ENCODE measurements around the gene SIN3A. TPM values are rescaled to one million over a fixed set of nuclear protein-coding genes. Genes with fewer than 3 reads are reported as not detected.

The SIN3A gene
- total RNA-seq, 1 donor from 2014 or later: 86.6 TPM

DNA sequence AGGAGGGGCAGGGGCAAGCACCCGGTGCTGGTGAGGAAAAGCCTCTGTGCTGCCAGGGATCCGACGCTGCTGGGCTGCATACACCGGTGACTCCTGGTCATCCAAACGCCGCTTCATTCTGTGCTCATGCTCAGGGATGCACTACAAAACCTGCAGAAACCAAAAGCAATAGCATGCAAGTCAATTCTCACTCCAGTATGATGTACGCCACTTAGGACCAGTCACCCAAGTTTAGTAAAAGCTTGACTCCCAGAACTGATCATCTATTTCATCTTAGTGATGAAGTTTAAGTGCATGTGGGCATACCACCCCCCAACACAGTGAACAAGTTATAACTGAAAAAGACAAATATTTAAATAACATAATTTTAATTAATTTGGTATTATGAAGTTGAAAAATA, 21.2 kb downstream of the SIN3A start:
- peaks cover 10% of the 10 kb centered on the region for H3K36me3 Mint-ChIP-seq
- no peaks in the 10 kb centered on the region for H3K27me3 Mint-ChIP-seq (ENCODE audit: low read depth)
- TF ChIP-seq, protein P1, sequence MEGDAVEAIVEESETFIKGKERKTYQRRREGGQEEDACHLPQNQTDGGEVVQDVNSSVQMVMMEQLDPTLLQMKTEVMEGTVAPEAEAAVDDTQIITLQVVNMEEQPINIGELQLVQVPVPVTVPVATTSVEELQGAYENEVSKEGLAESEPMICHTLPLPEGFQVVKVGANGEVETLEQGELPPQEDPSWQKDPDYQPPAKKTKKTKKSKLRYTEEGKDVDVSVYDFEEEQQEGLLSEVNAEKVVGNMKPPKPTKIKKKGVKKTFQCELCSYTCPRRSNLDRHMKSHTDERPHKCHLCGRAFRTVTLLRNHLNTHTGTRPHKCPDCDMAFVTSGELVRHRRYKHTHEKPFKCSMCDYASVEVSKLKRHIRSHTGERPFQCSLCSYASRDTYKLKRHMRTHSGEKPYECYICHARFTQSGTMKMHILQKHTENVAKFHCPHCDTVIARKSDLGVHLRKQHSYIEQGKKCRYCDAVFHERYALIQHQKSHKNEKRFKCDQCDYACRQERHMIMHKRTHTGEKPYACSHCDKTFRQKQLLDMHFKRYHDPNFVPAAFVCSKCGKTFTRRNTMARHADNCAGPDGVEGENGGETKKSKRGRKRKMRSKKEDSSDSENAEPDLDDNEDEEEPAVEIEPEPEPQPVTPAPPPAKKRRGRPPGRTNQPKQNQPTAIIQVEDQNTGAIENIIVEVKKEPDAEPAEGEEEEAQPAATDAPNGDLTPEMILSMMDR (IDR thresholded peaks at IDR 0.05; ENCODE audit: unreplicated experiment): no peak
- H3K4me1 Mint-ChIP-seq: peaks cover 5% of the 10 kb centered on the region
- H3K27ac Mint-ChIP-seq: no peak overlapping the region
- no peak for DNase-seq (ENCODE audit: low spot score in 2 of 2, unreplicated experiment in 2 of 2)
- no peaks in the 10 kb centered on the region for H3K9me3 Mint-ChIP-seq
- H3K4me3 Mint-ChIP-seq: no peak overlapping the region

DNA sequence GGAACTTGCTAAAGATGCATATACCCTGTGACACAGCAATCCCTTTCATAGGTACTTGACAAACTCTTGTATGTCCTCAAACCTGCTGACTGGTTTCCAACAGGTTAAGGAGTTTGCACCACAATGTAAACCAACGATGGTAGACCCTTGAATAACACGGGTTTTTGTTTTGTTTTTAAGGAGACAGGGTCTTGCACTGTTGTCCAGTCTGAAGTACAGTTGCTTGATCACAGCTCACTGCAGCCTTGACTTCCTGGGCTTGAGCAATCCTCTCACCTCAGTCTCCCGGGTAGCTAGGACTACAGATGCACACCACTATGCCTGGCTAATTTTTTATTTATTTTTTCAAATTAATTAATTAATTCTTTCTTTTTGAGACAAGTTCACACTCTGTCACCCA, 23.3 kb downstream of the SIN3A start:
- H3K27me3 Mint-ChIP-seq (ENCODE audit: low read depth): no peaks in the 10 kb centered on the region
- no peaks in the 10 kb centered on the region for H3K9me3 Mint-ChIP-seq
- H3K36me3 Mint-ChIP-seq: peaks cover 7% of the 10 kb centered on the region
- DNase-seq (ENCODE audit: low spot score in 2 of 2, unreplicated experiment in 2 of 2): no peak
- H3K4me3 Mint-ChIP-seq: no peak overlapping the region
- no peaks in the 10 kb centered on the region for H3K4me1 Mint-ChIP-seq
- no peak overlapping the region for H3K27ac Mint-ChIP-seq
- TF ChIP-seq, protein P1 (IDR thresholded peaks at IDR 0.05; ENCODE audit: unreplicated experiment): no peak

DNA sequence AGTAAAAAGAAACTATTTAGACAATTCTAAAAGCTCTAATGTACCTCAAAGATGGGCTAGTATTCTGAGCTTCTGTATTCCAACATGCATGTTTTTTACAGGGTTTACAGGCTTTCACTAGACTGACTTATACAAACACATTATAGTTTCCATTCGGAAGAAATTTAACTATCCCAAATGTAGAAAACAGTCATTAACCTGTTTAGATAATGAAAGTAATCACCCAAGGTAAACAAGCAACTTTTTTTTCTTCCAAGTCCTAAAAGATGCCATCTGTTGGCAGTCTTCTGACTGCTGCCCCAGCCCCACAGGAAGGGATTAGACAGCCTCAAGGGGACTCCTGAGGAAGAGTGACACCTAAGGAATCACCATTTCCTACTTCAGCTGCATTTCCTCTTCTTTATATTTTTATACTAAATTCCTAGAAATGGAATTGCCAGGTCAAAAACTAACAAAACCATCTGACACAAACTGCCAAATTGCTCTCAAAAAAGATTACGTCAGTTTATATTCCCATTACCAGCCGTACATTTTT, 25.5 kb downstream of the SIN3A start:
- Mint-ChIP-seq H3K4me3 (no peak overlapping the region), H3K9me3 (no peaks in the 10 kb centered on the region), H3K27ac (no peak overlapping the region), H3K4me1 (no peaks in the 10 kb centered on the region), H3K27me3 (ENCODE audit: low read depth) (no peaks in the 10 kb centered on the region), H3K36me3 (peaks cover 14% of the 10 kb centered on the region)
- no peak for DNase-seq (ENCODE audit: low spot score in 2 of 2, unreplicated experiment in 2 of 2)
- TF ChIP-seq, protein P1 (IDR thresholded peaks at IDR 0.05; ENCODE audit: unreplicated experiment): no peak

DNA sequence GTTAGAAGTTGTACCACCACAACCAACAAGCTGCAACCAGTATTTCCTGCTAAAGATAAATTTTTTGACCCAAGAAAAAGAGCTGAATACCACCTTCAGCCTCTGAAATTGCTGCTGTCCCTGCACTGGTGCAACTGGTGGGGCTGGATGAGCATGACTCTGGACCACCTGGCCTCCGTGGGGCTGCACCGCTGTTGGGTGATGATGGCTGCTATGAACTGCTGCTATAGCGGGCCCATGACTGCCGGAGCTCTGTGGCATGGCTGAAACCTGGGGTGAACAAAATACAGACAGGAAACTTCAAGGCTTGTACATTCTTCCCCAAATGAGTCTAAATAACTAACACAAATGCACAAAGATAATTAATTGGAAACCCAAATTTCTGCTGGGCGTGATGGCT, 28.9 kb downstream of the SIN3A start:
- Mint-ChIP-seq H3K4me1 (no peaks in the 10 kb centered on the region), H3K27ac (no peak overlapping the region), H3K36me3 (peaks cover 16% of the 10 kb centered on the region), H3K27me3 (ENCODE audit: low read depth) (no peaks in the 10 kb centered on the region), H3K4me3 (no peak overlapping the region), H3K9me3 (no peaks in the 10 kb centered on the region)
- no peak for DNase-seq (ENCODE audit: low spot score in 2 of 2, unreplicated experiment in 2 of 2)
- TF ChIP-seq, protein P1 (IDR thresholded peaks at IDR 0.05; ENCODE audit: unreplicated experiment): no peak

DNA sequence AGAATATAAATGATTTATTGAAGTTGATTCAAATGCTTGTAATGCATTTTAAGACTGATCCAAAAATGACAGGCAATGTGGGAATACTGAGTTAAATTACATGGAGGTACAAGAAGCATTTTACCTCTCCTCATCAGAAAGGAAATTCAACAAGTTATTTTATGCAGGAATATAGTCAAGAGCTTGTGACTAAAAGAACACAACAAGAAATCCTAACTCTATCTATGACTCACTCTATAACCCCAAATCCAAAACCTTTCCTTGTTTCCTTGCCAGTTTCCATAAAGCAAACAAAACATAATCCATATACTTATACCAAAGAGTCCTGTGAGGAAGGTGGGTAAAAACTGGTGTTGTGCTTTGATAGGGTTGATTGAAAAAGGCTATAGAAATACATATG, 30.8 kb downstream of the SIN3A start:
- Mint-ChIP-seq H3K4me1 (no peaks in the 10 kb centered on the region), H3K27ac (no peak overlapping the region), H3K36me3 (peaks cover 16% of the 10 kb centered on the region), H3K9me3 (no peaks in the 10 kb centered on the region), H3K4me3 (no peak overlapping the region), H3K27me3 (ENCODE audit: low read depth) (no peaks in the 10 kb centered on the region)
- DNase-seq (ENCODE audit: low spot score in 2 of 2, unreplicated experiment in 2 of 2): no peak
- TF ChIP-seq, protein P1 (IDR thresholded peaks at IDR 0.05; ENCODE audit: unreplicated experiment): no peak

DNA sequence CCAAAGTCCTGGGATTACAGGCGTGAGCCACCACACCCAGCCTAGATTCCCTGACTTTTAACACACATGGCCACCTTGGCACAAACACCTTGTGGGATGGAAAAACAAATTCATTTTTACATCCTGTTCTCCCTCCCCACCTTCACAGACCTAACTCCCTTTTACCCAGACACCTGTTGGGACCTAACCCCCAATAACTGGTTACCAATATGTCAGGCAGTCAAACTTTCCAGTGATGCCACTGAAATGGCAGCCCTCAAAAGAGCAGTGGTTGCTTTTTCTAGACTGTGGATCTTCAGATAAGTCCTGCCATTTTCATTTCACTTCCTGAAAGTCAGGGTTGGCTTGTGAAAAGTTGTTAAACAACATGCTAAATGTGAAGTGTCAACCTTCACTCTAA, 34.9 kb downstream of the SIN3A start:
- Mint-ChIP-seq H3K4me3 (no peak overlapping the region), H3K27me3 (ENCODE audit: low read depth) (no peaks in the 10 kb centered on the region), H3K4me1 (no peaks in the 10 kb centered on the region), H3K27ac (no peak overlapping the region), H3K9me3 (no peaks in the 10 kb centered on the region), H3K36me3 (peaks cover 26% of the 10 kb centered on the region)
- TF ChIP-seq, protein P1 (IDR thresholded peaks at IDR 0.05; ENCODE audit: unreplicated experiment): no peak
- no peak for DNase-seq (ENCODE audit: low spot score in 2 of 2, unreplicated experiment in 2 of 2)

Data from mesothelial cell of epicardium (in vitro differentiated cells).